ENCODE measurements around the gene PVR.

Gene PVR

DNA sequence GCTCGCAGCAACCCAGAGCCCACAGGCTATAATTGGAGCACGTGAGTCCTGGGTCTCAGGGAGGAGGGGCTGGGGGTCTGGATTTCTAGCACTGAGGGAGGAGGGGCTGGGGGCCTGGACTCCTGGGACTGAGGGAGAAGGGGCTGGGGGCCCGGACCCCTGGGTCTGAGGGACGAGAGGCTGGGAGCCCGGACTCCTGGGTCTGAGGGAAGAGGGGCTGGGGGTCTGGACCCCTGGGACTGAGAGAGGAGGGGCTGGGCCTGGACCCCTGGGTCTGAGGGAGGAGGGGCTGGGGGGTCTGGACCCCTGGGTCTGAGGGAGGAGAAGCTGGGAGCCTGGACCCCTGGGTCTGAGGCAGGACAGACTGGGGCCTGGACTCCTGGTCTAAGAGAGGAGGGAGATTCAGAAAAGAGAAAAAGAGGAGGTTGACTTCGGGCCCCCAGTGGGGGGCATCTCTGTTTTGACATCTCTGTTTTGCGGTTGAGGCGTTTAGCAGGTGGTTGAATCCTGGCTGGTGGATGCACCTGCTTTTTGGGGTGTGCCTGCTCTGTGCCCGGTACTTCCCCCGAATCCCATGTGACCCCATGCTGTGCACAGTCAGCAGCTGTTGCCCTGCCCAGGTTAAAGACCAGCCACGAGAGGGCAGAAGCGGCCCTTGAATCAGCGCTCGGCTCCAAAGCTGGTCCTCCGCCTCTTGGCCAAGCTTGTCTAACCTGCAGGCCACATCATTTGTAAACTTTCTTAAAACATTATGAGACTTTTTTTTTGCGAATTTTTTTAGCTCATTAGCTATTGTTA, 10.5 kb downstream of the PVR start:
- Histone ChIP-seq H3K27me3 (no peaks in the 10 kb centered on the region), H3K4me3 (ENCODE audit: low read depth, low read length) (no peak overlapping the region), H3K36me3 (peaks cover 85% of the 10 kb centered on the region), H3K4me1 (no peaks in the 10 kb centered on the region), H3K9me3 (no peaks in the 10 kb centered on the region)
- peak; percentile 48 for DNase-seq
- TF ChIP-seq, protein P1, sequence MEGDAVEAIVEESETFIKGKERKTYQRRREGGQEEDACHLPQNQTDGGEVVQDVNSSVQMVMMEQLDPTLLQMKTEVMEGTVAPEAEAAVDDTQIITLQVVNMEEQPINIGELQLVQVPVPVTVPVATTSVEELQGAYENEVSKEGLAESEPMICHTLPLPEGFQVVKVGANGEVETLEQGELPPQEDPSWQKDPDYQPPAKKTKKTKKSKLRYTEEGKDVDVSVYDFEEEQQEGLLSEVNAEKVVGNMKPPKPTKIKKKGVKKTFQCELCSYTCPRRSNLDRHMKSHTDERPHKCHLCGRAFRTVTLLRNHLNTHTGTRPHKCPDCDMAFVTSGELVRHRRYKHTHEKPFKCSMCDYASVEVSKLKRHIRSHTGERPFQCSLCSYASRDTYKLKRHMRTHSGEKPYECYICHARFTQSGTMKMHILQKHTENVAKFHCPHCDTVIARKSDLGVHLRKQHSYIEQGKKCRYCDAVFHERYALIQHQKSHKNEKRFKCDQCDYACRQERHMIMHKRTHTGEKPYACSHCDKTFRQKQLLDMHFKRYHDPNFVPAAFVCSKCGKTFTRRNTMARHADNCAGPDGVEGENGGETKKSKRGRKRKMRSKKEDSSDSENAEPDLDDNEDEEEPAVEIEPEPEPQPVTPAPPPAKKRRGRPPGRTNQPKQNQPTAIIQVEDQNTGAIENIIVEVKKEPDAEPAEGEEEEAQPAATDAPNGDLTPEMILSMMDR (IDR thresholded peaks at IDR 0.05; ENCODE audit: low read depth, low read length) = peak; percentile 36

DNA sequence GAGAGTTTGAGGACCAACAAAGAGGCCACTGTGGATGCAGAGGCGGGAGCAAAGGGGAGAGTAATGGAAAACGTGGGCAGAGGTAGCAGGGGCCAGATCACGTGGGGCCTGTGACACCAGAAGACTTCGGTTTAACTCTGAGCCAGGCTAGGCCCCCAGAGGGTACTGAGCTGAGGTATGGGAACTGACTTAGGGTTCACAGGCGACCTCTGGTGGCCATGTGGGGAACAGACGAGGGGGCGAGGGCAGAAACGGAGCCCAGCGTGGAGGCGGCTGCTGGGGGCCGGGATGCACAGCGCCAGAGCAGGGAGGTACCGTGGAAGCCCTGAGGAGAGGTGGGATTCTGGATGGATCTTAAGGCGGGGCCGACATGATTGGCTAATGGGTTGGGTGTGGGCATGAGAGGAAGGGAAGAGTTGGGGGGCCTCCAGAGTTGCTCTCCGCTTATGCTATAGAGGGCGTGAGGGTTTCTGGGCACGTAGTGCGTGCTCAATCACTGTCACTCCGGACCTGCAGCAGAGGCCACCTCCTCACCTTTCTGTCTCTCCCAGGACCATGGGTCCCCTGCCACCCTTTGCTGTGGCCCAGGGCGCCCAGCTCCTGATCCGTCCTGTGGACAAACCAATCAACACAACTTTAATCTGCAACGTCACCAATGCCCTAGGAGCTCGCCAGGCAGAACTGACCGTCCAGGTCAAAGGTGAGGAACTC, 13.7 kb downstream of the PVR start:
- no peak overlapping the region for H3K4me3 ChIP-seq (ENCODE audit: low read depth, low read length)
- TF ChIP-seq, protein P1 (IDR thresholded peaks at IDR 0.05; ENCODE audit: low read depth, low read length) = peak; percentile 87
- peaks cover 89% of the 10 kb centered on the region for H3K36me3 ChIP-seq
- no peaks in the 10 kb centered on the region for H3K4me1 ChIP-seq
- H3K9me3 ChIP-seq = no peaks in the 10 kb centered on the region
- H3K27me3 ChIP-seq = no peaks in the 10 kb centered on the region
- DNase-seq = peak; percentile 85

DNA sequence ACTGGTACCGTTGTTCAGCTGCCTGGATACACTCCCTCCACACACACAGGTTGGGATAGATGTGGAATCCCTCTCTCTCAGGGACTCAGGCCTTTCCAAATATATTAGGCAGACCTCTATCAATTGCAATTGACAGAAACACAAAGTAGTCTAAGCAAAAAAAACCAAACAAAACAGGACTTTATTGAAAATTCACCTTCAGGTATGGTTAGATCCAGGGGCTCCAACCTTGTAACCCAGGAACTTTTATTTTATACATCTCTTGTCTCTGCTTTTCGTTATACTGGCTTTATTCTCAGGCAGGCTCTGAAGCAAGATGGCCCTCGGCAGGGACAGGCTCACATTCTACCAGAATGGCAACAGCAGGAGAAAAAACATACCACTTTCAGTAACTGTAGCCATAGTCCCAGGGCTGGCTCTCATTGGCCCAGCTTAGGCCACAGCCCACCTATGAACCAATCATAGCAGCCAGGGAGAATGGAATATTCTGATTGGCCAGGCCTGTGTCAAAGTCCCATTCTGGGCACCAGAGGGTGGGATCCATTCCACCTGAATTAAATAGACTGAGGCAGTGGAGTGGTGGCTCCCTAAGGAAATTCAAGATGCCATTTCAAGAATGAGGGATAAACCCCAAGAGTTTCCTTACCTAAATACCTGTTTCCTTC, 14.5 kb downstream of the PVR start:
- Histone ChIP-seq H3K36me3 (peaks cover 89% of the 10 kb centered on the region), H3K27me3 (no peaks in the 10 kb centered on the region), H3K4me1 (no peaks in the 10 kb centered on the region), H3K9me3 (no peaks in the 10 kb centered on the region), H3K4me3 (ENCODE audit: low read depth, low read length) (no peak overlapping the region)
- TF ChIP-seq, protein P1 (IDR thresholded peaks at IDR 0.05; ENCODE audit: low read depth, low read length) = no peak
- DNase-seq = no peak

DNA sequence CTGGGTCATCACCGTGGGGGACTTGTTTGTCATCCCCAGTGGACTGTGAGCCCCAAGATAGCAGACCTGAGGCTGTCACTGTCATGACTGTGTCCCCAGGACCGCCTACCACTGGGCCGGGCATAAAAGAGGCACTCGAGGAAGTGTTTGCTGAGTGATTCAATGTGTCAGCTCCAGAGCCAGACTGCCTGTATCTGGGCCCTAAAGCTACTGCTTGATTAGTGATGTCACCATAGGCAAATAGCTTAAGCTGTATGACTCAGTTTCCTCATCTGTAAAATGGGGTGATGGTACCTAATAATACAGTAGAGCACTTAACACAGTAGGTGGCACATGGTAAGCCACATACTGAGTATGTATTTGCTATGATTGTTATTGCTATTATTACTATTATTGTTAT, 16.4 kb downstream of the PVR start:
- Histone ChIP-seq H3K9me3 (no peaks in the 10 kb centered on the region), H3K4me1 (no peaks in the 10 kb centered on the region), H3K36me3 (peaks cover 75% of the 10 kb centered on the region), H3K27me3 (no peaks in the 10 kb centered on the region), H3K4me3 (ENCODE audit: low read depth, low read length) (no peak overlapping the region)
- TF ChIP-seq, protein P1 (IDR thresholded peaks at IDR 0.05; ENCODE audit: low read depth, low read length) = no peak
- no peak for DNase-seq

DNA sequence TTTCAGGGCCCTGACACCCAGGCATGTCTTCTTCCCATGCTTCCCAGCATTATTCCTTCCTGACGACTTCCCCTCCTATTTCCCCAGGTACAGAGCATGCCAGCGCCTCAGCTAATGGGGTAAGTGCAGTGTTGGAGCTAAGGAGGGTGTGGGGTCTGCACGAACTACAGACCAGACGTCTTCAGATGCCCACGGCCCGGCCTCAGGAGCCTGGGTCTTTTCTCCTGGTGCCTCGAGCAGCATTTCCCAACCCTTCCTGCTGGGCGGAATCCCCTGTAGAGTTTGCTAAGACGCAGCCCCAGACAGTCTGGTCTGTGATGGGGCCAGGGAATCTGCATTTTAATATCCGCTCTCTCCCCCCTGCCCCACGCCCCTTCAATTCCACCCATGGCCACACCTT, 17.5 kb downstream of the PVR start:
- no peaks in the 10 kb centered on the region for H3K4me1 ChIP-seq
- H3K9me3 ChIP-seq = no peaks in the 10 kb centered on the region
- TF ChIP-seq, protein P1 (IDR thresholded peaks at IDR 0.05; ENCODE audit: low read depth, low read length) = no peak
- H3K27me3 ChIP-seq = no peaks in the 10 kb centered on the region
- peaks cover 67% of the 10 kb centered on the region for H3K36me3 ChIP-seq
- DNase-seq = no peak
- H3K4me3 ChIP-seq (ENCODE audit: low read depth, low read length) = no peak overlapping the region
